MM.1S (cell line): Measurements from ENCODE around the gene ABCC9.

Source experiments
- EZH2 ChIP-seq: fragments of 300-600 bp; sonication (generic); optimal IDR thresholded peaks from 2 replicates; pipeline ENCODE3; 2017; ENCODE audit warnings: low read depth, mild to moderate bottlenecking, antibody characterized with exemption, low read length, mixed read lengths
- TF ChIP-seq, protein P1 (sequence below): fragments of 300-600 bp; sonication (generic); IDR thresholded peaks from 2 replicates; pipeline ENCODE4 v1.5.1; 2016; ENCODE audit warnings: antibody characterized with exemption, low read length, mixed read lengths

DNA sequence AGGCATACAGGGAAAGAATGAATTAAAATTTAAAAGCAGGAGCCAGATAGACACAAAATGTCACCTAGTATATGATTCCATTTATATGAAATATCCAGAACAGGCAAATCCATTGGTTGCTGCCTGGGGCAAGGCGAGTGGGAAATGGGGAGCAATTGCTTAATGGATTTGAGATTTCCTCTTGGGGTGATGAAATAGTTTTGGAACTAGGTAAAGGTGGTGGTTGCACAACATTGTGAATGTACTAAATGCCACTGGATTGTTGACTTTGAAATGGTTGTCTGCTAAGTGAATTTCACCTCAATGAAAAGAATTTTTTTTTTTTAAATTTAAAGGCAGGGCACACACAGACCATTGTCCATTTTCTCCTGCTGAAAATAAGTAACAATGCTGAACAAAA, 61.9 kb downstream of the ABCC9 start:
- TF ChIP-seq, protein P1, sequence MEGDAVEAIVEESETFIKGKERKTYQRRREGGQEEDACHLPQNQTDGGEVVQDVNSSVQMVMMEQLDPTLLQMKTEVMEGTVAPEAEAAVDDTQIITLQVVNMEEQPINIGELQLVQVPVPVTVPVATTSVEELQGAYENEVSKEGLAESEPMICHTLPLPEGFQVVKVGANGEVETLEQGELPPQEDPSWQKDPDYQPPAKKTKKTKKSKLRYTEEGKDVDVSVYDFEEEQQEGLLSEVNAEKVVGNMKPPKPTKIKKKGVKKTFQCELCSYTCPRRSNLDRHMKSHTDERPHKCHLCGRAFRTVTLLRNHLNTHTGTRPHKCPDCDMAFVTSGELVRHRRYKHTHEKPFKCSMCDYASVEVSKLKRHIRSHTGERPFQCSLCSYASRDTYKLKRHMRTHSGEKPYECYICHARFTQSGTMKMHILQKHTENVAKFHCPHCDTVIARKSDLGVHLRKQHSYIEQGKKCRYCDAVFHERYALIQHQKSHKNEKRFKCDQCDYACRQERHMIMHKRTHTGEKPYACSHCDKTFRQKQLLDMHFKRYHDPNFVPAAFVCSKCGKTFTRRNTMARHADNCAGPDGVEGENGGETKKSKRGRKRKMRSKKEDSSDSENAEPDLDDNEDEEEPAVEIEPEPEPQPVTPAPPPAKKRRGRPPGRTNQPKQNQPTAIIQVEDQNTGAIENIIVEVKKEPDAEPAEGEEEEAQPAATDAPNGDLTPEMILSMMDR, result no peak
- TF ChIP-seq EZH2, result no peak
